Spleen (tissue), 11 donors: ENCODE data around the gene ATF1. TPM values are rescaled to one million over a fixed set of nuclear protein-coding genes. Genes with fewer than 3 reads are reported as not detected.
"Not testable (repeated sequence)": the region's sequence is repeated elsewhere in the genome, so short reads cannot be mapped to it uniquely, and the experiment has no call there.

Source experiments
- DNase-seq: peaks from one replicate; pipeline ENCODE4 v3.0.0-alpha.2; 2020
- H3K27ac ChIP-seq, 8 donors: fragments of 200-600 bp; sonication (generic) in 7 of 8; 1 replicate in 4 of 8; 2 replicates in 4 of 8; pipeline versions ENCODE4 v1.5.0 to v1.8.0; 2016 to 2021; ENCODE audit warnings: inconsistent platforms in 4 of 8, mild to moderate bottlenecking in 4 of 8, moderate library complexity in 1 of 8
- H3K27me3 ChIP-seq, 7 donors: fragments of 200-600 bp; sonication (generic) in 6 of 7; replicated peaks in 1 of 7; 1 replicate in 4 of 7; 2 replicates in 3 of 7; pipeline versions ENCODE4 v1.5.0 to v1.8.0; 2016 to 2021; ENCODE audit warnings: inconsistent platforms in 3 of 7, mild to moderate bottlenecking in 1 of 7
- H3K36me3 ChIP-seq, 6 donors: fragments of 200-600 bp; sonication (generic) in 5 of 6; 1 replicate in 4 of 6; 2 replicates in 2 of 6; pipeline versions ENCODE4 v1.5.0 to v1.8.0; 2016 to 2021; ENCODE audit warnings: inconsistent platforms in 2 of 6
- H3K4me1 ChIP-seq, 6 donors: fragments of 200-600 bp; sonication (generic) in 5 of 6; 1 replicate in 3 of 6; 2 replicates in 3 of 6; pipeline versions ENCODE4 v1.5.0 to v1.8.0; 2016 to 2021; ENCODE audit warnings: inconsistent platforms in 3 of 6
- H3K4me3 ChIP-seq, 8 donors: fragments of 200-600 bp; sonication (generic) in 7 of 8; 1 replicate in 4 of 8; 2 replicates in 4 of 8; pipeline versions ENCODE4 v1.5.0 to v1.8.0; 2016 to 2021; ENCODE audit warnings: inconsistent platforms in 4 of 8, mild to moderate bottlenecking in 4 of 8, moderate library complexity in 2 of 8
- H3K9me3 ChIP-seq, 8 donors: fragments of 200-600 bp; sonication (generic) in 7 of 8; 1 replicate in 4 of 8; 2 replicates in 4 of 8; pipeline versions ENCODE4 v1.5.0 to v1.8.0; 2016 to 2021; ENCODE audit warnings: inconsistent platforms in 4 of 8
- CTCF ChIP-seq, 11 experiments: fragments of 200-600 bp in 7 of 11; fragments of 450-650 bp in 4 of 11; sonication (generic) in 4 of 11; IDR thresholded peaks in 8 of 11; conservative IDR thresholded peaks in 3 of 11; 1 replicate in 7 of 11; 2 replicates in 4 of 11; pipeline versions ENCODE4 v1.4.0 to v1.8.0; 2016 to 2021; ENCODE audit warnings: antibody characterized with exemption in 11 of 11, inconsistent platforms in 4 of 11, mild to moderate bottlenecking in 1 of 11
- POLR2A ChIP-seq, 3 donors: fragments of 450-650 bp; IDR thresholded peaks; one replicate each; pipeline ENCODE4 v1.5.1; 2017; ENCODE audit warnings: antibody characterized with exemption in 3 of 3, mild to moderate bottlenecking in 1 of 3
- POLR2AphosphoS5 ChIP-seq, 3 donors: sonication (generic); formaldehyde crosslinking; IDR thresholded peaks; one replicate each; pipeline ENCODE4 v1.5.1; 2017; ENCODE audit warnings: antibody characterized with exemption in 3 of 3
- WGBS, 5 donors: extraction: QIAGEN DNeasy Blood & Tissue Kit in 3 of 5; methylation state at CpG; one replicate each; pipeline versions ENCODE4 v1.1.5 to v1.1.7; 2013 to 2018; 5-methylcytosine and 5-hydroxymethylcytosine counted together
- intact Hi-C: fragments of 100-400 bp; cut with DNase I; formaldehyde crosslinking; loops from one replicate; pipeline ENCODE4 v1.15.0; 2023; ENCODE audit warnings: low total_unique reads
- polyA plus RNA-seq, 3 donors: library from polyadenylated mRNA; stranded (reverse); fragments of 200-250 nt; gene quantifications; one replicate each; pipeline ENCODE4 v1.2.1, GENCODE V29; 2013
- total RNA-seq, 7 donors: library from RNA; depleted of rRNA in 3 of 7; stranded (reverse); fragments of >200 nt in 3 of 7; fragmentation: NEBNext Ultra II Directional in 4 of 7; extraction: Animal tissue kit (Norgen Biotek cat#: 25700) in 4 of 7; gene quantifications; one replicate each; pipeline versions ENCODE4 v1.1.0 to v1.2.1, GENCODE V29; 2016 to 2021
- donor health status: healthy with polysubstance abuse.
- donor health status: DM: no; HTN: no; CAD: no; lungs with moderate emphysema.
- donor health status: DM: no; HTN: no; CAD: no.
- donor health status: Bipolar disorder and iron deficiency.
- donor health status: healthy.
- donor health status: DM: no; HTN: no; CAD: no.
- donor health status: DM: yes; HTN: yes; CAD: no.

Gene ATF1
- total and polyA plus RNA-seq, 10 donors: 10.3 to 41.7 (median 18.8) TPM

GRCh38 chr12:50764286-50765094 is 589 bp downstream of the ATF1 start:
- peaks cover 17 to 81% (median 36%) of the 10 kb centered on the region in 6 donors for H3K4me1 ChIP-seq
- H3K4me3 ChIP-seq: peak overlapping the region; percentile 97 to 100 (median 100)
- intact Hi-C loops: loop anchor here (10.0 kb wide), 1 partner anchor 160 kb away; a partner anchor contains a TSS
- no peak for DNase-seq
- TF ChIP-seq CTCF (IDR thresholded peaks at IDR 0.05 in 8 of 11, conservative IDR thresholded peaks at IDR 0.05 in 3 of 11) (no peak), POLR2AphosphoS5 (IDR thresholded peaks at IDR 0.05) (peak in 2 of 3 donors; percentile 71 to 76), POLR2A (IDR thresholded peaks at IDR 0.05) (peak in 1 of 3 donors; percentile 7)
- 0 to 1% (median 0%) methylated on average over 41 to 90 of the region's 91 CpGs for WGBS, 5 donors
- H3K27me3 ChIP-seq: no peaks in the 10 kb centered on the region
- no peaks in the 10 kb centered on the region for H3K36me3 ChIP-seq
- H3K27ac ChIP-seq: peak overlapping the region; percentile 95 to 100 (median 98)
- no peaks in the 10 kb centered on the region for H3K9me3 ChIP-seq

GRCh38 chr12:50765095-50765911 is 1.4 kb downstream of the ATF1 start:
- H3K27ac ChIP-seq: peak overlapping the region; percentile 95 to 100 (median 98)
- H3K36me3 ChIP-seq: peaks cover 0 to 4% (median under 1%) of the 10 kb centered on the region in 6 donors
- TF ChIP-seq POLR2A (IDR thresholded peaks at IDR 0.05) (no peak), CTCF (IDR thresholded peaks at IDR 0.05 in 8 of 11, conservative IDR thresholded peaks at IDR 0.05 in 3 of 11) (peak; percentile 57 to 85 (median 76)), POLR2AphosphoS5 (IDR thresholded peaks at IDR 0.05) (no peak)
- DNase-seq: no peak
- no peaks in the 10 kb centered on the region for H3K9me3 ChIP-seq
- 8 to 13% (median 9%) methylated on average over 13 of the region's 13 CpGs for WGBS, 5 donors
- H3K27me3 ChIP-seq: no peaks in the 10 kb centered on the region
- peaks cover 17 to 80% (median 36%) of the 10 kb centered on the region in 6 donors for H3K4me1 ChIP-seq
- intact Hi-C loops: loop anchor here (10.0 kb wide), 1 partner anchor 159 kb away; a partner anchor contains a TSS
- H3K4me3 ChIP-seq: peak overlapping the region; percentile 97 to 100 (median 100)

GRCh38 chr12:50768391-50768790 is 4.5 kb downstream of the ATF1 start:
- Histone ChIP-seq H3K9me3 (peaks cover 0 to 4% (median 0%) of the 10 kb centered on the region in 8 donors), H3K27me3 (no peaks in the 10 kb centered on the region), H3K27ac (no peak overlapping the region), H3K4me1 (peaks cover 9 to 50% (median 26%) of the 10 kb centered on the region in 6 donors), H3K4me3 (no peak overlapping the region), H3K36me3 (peaks cover 0 to 34% (median 13%) of the 10 kb centered on the region in 6 donors)
- no peak for DNase-seq
- 91 to 96% (median 93%) methylated on average over 3 of the region's 3 CpGs for WGBS, 5 donors
- intact Hi-C loops: loop anchor here (10.0 kb wide), 1 partner anchor 156 kb away; a partner anchor contains a TSS
- TF ChIP-seq POLR2A (IDR thresholded peaks at IDR 0.05): no peak
- TF ChIP-seq CTCF (IDR thresholded peaks at IDR 0.05 in 8 of 11, conservative IDR thresholded peaks at IDR 0.05 in 3 of 11): no peak
- no peak for TF ChIP-seq POLR2AphosphoS5 (IDR thresholded peaks at IDR 0.05)

- not testable (repeated sequence) for H3K27ac ChIP-seq, H3K27me3 ChIP-seq
Measured at GRCh38 chr12:50768813-50769212, 4.9 kb downstream of the ATF1 start.

More at GRCh38 chr12:50768813-50769212, 4.9 kb downstream of the ATF1 start:
- H3K4me3 ChIP-seq, H3K9me3 ChIP-seq, DNase-seq: not testable (repeated sequence)
- Histone ChIP-seq H3K4me1 (peaks cover 9 to 50% (median 27%) of the 10 kb centered on the region in 6 donors), H3K36me3 (peaks cover 0 to 37% (median 13%) of the 10 kb centered on the region in 6 donors)
- intact Hi-C loops: loop anchor here (10.0 kb wide), 1 partner anchor 156 kb away; a partner anchor contains a TSS
- WGBS, 5 donors: 79 to 91% (median 83%) methylated on average over 2 of the region's 2 CpGs
